H1 (cell line): Measurements from ENCODE around the gene ZNF473. TPM values are rescaled to one million over a fixed set of nuclear protein-coding genes. Genes with fewer than 3 reads are reported as not detected.

ENCODE experiments used
- CTCF ChIA-PET: fragments of 300-600 bp; sonication (Branson Sonifier 250); formaldehyde crosslinking; loops from one replicate; lab custom pipeline; 2021; ENCODE audit not compliant: partially characterized antibody; lab: Charles Lee
- POLR2A ChIA-PET: fragments of 300-600 bp; sonication (Branson Sonifier 250); formaldehyde crosslinking; loops from one replicate; lab custom pipeline; 2021; ENCODE audit warnings: inconsistent platforms; ENCODE audit not compliant: partially characterized antibody; lab: Charles Lee
- DNase-seq, 2 experiments: peaks; one replicate each; pipeline versions ENCODE4 v3.0.0 to v3.0.0-alpha.2; 2010 to 2022; ENCODE audit warnings: low spot score in 2 of 2, low read depth in 1 of 2, mixed read lengths in 1 of 2
- FAIRE-seq: peaks from 2 replicates; lab custom pipeline; 2011; peaks lifted over from hg19 to GRCh38; lab: Jason Lieb, UNC
- H2AFZ ChIP-seq: 2 replicates; pipeline ENCODE4 v1.8.1; 2012; ENCODE audit warnings: low read length, inconsistent platforms
- H2AK5ac ChIP-seq: 2 replicates; pipeline ENCODE4 v1.6.1; 2013; ENCODE audit warnings: low read depth, low read length
- H2BK120ac ChIP-seq: replicated peaks from 2 replicates; pipeline ENCODE3; 2013; ENCODE audit warnings: low read depth, low read length, inconsistent platforms
- H2BK12ac ChIP-seq: 2 replicates; pipeline ENCODE4 v1.6.1; 2013; ENCODE audit warnings: low read depth, low read length
- H2BK15ac ChIP-seq: 2 replicates; pipeline ENCODE4 v1.6.1; 2013; ENCODE audit warnings: low read length
- H2BK20ac ChIP-seq: 2 replicates; pipeline ENCODE4 v1.6.1; 2013; ENCODE audit warnings: low read length
- H2BK5ac ChIP-seq: 2 replicates; pipeline ENCODE4 v1.6.1; 2013; ENCODE audit warnings: low read depth, low read length
- H3K14ac ChIP-seq: 2 replicates; pipeline ENCODE4 v1.6.1; 2013; ENCODE audit warnings: inconsistent platforms; ENCODE audit not compliant: insufficient read length
- H3K18ac ChIP-seq: 2 replicates; pipeline ENCODE4 v1.6.1; 2013; ENCODE audit warnings: low read length; ENCODE audit errors: extremely low read depth
- H3K23ac ChIP-seq: 2 replicates; pipeline ENCODE4 v1.6.1; 2013; ENCODE audit warnings: inconsistent platforms; ENCODE audit not compliant: insufficient read length
- H3K23me2 ChIP-seq: 2 replicates; pipeline ENCODE4 v1.6.1; 2013; ENCODE audit warnings: low read depth, low read length
- H3K27ac ChIP-seq: 2 replicates; pipeline ENCODE4 v1.6.1; 2011; ENCODE audit warnings: low read depth, low read length, inconsistent platforms
- H3K27me3 ChIP-seq, 4 experiments: replicated peaks in 1 of 4; 1 replicate in 1 of 4; 2 replicates in 3 of 4; pipeline versions ENCODE4 v1.6.1 to v1.8.1; 2011 to 2013; ENCODE audit warnings: low read length in 3 of 4, mild to moderate bottlenecking in 3 of 4, inconsistent platforms in 2 of 4, mixed read lengths in 2 of 4, moderate library complexity in 1 of 4; ENCODE audit not compliant: control insufficient read depth in 3 of 4, insufficient read depth in 3 of 4; ENCODE audit errors: extremely low read depth in 1 of 4
- H3K36me3 ChIP-seq, 4 experiments: 2 replicates each; pipeline versions ENCODE4 v1.6.1 to v1.8.1; 2011 to 2013; ENCODE audit warnings: mild to moderate bottlenecking in 4 of 4, low read length in 3 of 4, moderate library complexity in 2 of 4, control low read depth in 1 of 4, inconsistent platforms in 1 of 4; ENCODE audit not compliant: insufficient read depth in 4 of 4, control insufficient read depth in 2 of 4
- H3K4ac ChIP-seq: replicated peaks from 2 replicates; pipeline ENCODE3; 2013; ENCODE audit warnings: low read length, low read depth, mixed read lengths, inconsistent platforms; ENCODE audit not compliant: insufficient read length
- H3K4me1 ChIP-seq, 4 experiments: replicated peaks in 1 of 4; 1 replicate in 1 of 4; 2 replicates in 3 of 4; pipeline versions ENCODE4 v1.6.1 to v1.8.1; 2011 to 2013; ENCODE audit warnings: low read length in 3 of 4, inconsistent platforms in 2 of 4, mixed read lengths in 1 of 4; ENCODE audit not compliant: insufficient read depth in 4 of 4, control insufficient read depth in 3 of 4
- H3K4me2 ChIP-seq, 2 experiments: 2 replicates each; pipeline versions ENCODE4 v1.6.1 to v1.8.1; 2011 to 2013; ENCODE audit warnings: low read depth in 2 of 2, low read length in 2 of 2, control low read depth in 1 of 2, inconsistent platforms in 1 of 2, mild to moderate bottlenecking in 1 of 2; ENCODE audit not compliant: insufficient read depth in 1 of 2
- H3K4me3 ChIP-seq, 4 experiments: fragments of 200-600, 300-600 bp in 1 of 4; sonication (generic), shearing (Covaris generic), sonication (Bioruptor Twin) in 1 of 4; 2 replicates each; pipeline versions ENCODE4 v1.5.1 to v1.8.1; 2011 to 2016; ENCODE audit warnings: low read length in 4 of 4, low read depth in 3 of 4, control low read depth in 2 of 4, inconsistent platforms in 2 of 4, mild to moderate bottlenecking in 2 of 4, mixed read lengths in 1 of 4, moderate library complexity in 1 of 4; ENCODE audit not compliant: insufficient read depth in 2 of 4; ENCODE audit errors: extremely low read depth in 1 of 4
- H3K56ac ChIP-seq: replicated peaks from 2 replicates; pipeline ENCODE3; 2013; ENCODE audit warnings: low read depth, mild to moderate bottlenecking, mixed read lengths, low read length, inconsistent platforms; ENCODE audit not compliant: insufficient read length
- H3K79me1 ChIP-seq: 2 replicates; pipeline ENCODE4 v1.6.1; 2013; ENCODE audit warnings: low read depth, low read length, control low read depth
- H3K79me2 ChIP-seq, 2 experiments: 2 replicates each; pipeline versions ENCODE4 v1.6.1 to v1.8.1; 2012 to 2013; ENCODE audit warnings: low read length in 2 of 2, mild to moderate bottlenecking in 2 of 2, inconsistent platforms in 1 of 2; ENCODE audit not compliant: insufficient read depth in 2 of 2, control insufficient read depth in 1 of 2
- H3K9ac ChIP-seq, 4 experiments: replicated peaks in 1 of 4; 1 replicate in 1 of 4; 2 replicates in 3 of 4; pipeline versions ENCODE4 v1.6.1 to v1.8.1; 2011 to 2013; ENCODE audit warnings: low read depth in 3 of 4, low read length in 3 of 4, control low read depth in 2 of 4, mild to moderate bottlenecking in 2 of 4, moderate library complexity in 2 of 4, inconsistent platforms in 1 of 4; ENCODE audit errors: extremely low read depth in 1 of 4
- H3K9me3 ChIP-seq, 2 experiments: 2 replicates each; pipeline versions ENCODE4 v1.6.1 to v1.8.1; 2012 to 2013; ENCODE audit warnings: mild to moderate bottlenecking in 2 of 2, moderate library complexity in 2 of 2, control low read depth in 1 of 2, inconsistent platforms in 1 of 2, low read depth in 1 of 2, low read length in 1 of 2, mixed read lengths in 1 of 2; ENCODE audit not compliant: insufficient read depth in 2 of 2
- H4K20me1 ChIP-seq, 2 experiments: replicated peaks in 1 of 2; 2 replicates each; pipeline versions ENCODE3 to v1.8.1; 2011 to 2013; ENCODE audit warnings: inconsistent platforms in 2 of 2, low read length in 2 of 2, mild to moderate bottlenecking in 1 of 2; ENCODE audit not compliant: insufficient read depth in 2 of 2, control insufficient read depth in 1 of 2
- H4K5ac ChIP-seq: 2 replicates; pipeline ENCODE4 v1.6.1; 2013; ENCODE audit warnings: low read length, low read depth, mixed read lengths, inconsistent platforms; ENCODE audit not compliant: insufficient read length
- H4K8ac ChIP-seq: 2 replicates; pipeline ENCODE4 v1.8.0; 2013; ENCODE audit warnings: mild to moderate bottlenecking, moderate library complexity, low read length, inconsistent platforms; ENCODE audit not compliant: insufficient read depth; ENCODE audit errors: extremely low read depth
- H4K91ac ChIP-seq: replicated peaks from 2 replicates; pipeline ENCODE3; 2013; ENCODE audit warnings: low read length, mixed read lengths, inconsistent platforms; ENCODE audit not compliant: insufficient read length
- CBX5 ChIP-seq: fragments of 300-800, 300-1000 bp; sonication (generic); IDR thresholded peaks from 2 replicates; pipeline ENCODE4 v1.7.1; 2016; ENCODE audit warnings: antibody characterized with exemption, low read length, low read depth
- CBX8 ChIP-seq: fragments of 300-800, 300-1000 bp; sonication (generic); IDR thresholded peaks from 2 replicates; pipeline ENCODE4 v1.7.1; 2016; ENCODE audit warnings: low read depth, low read length, borderline replicate concordance
- CHD2 ChIP-seq: IDR thresholded peaks from 2 replicates; pipeline ENCODE4 v1.6.1; 2012; ENCODE audit warnings: low read length, improper control_type of control experiment
- EP300 ChIP-seq, 2 experiments: IDR thresholded peaks; 1 replicate in 1 of 2; 2 replicates in 1 of 2; pipeline ENCODE4 v1.6.1; 2011 to 2012; ENCODE audit warnings: low read depth in 2 of 2, low read length in 2 of 2, mild to moderate bottlenecking in 2 of 2, borderline replicate concordance in 1 of 2, inconsistent platforms in 1 of 2, moderate library complexity in 1 of 2
- EZH2 ChIP-seq: fragments of 200-600 bp; sonication (generic); IDR thresholded peaks from 2 replicates; pipeline ENCODE4 v1.7.1; 2012; ENCODE audit warnings: low read depth, mild to moderate bottlenecking, moderate library complexity, low read length, inconsistent platforms; ENCODE audit not compliant: severe bottlenecking
- GABPA ChIP-seq: IDR thresholded peaks from 2 replicates; pipeline ENCODE4 v1.6.1; 2011; ENCODE audit warnings: mild to moderate bottlenecking, low read length, moderate library complexity, borderline replicate concordance; ENCODE audit not compliant: insufficient read depth
- GTF2F1 ChIP-seq: IDR thresholded peaks from 2 replicates; pipeline ENCODE4 v1.6.1; 2012; ENCODE audit warnings: low read depth, low read length, improper control_type of control experiment, borderline replicate concordance
- JUN ChIP-seq: IDR thresholded peaks from 2 replicates; pipeline ENCODE4 v1.6.1; 2011; ENCODE audit warnings: low read depth, mild to moderate bottlenecking, improper control_type of control experiment, low read length
- RAD21 ChIP-seq, 2 experiments: IDR thresholded peaks in 1 of 2; conservative IDR thresholded peaks in 1 of 2; 2 replicates each; pipeline ENCODE4 v1.6.1; 2011; ENCODE audit warnings: low read depth in 2 of 2, low read length in 2 of 2, improper control_type of control experiment in 1 of 2, inconsistent platforms in 1 of 2, mild to moderate bottlenecking in 1 of 2, moderate library complexity in 1 of 2
- SIX5 ChIP-seq: IDR thresholded peaks from 2 replicates; pipeline ENCODE4 v1.6.1; 2011; ENCODE audit warnings: mild to moderate bottlenecking, low read depth, low read length
- SP1 ChIP-seq: IDR thresholded peaks from 2 replicates; pipeline ENCODE4 v1.6.1; 2011; ENCODE audit warnings: low read depth, low read length
- SUZ12 ChIP-seq: fragments of 200-600 bp; sonication (generic); IDR thresholded peaks from 2 replicates; pipeline ENCODE4 v1.6.1; 2012; ENCODE audit warnings: mild to moderate bottlenecking, inconsistent platforms, low read length, moderate library complexity, mixed read lengths
- TAF1 ChIP-seq: IDR thresholded peaks from 2 replicates; pipeline ENCODE4 v1.6.1; 2011; ENCODE audit warnings: mild to moderate bottlenecking, low read depth, low read length
- TCF12 ChIP-seq: IDR thresholded peaks from 2 replicates; pipeline ENCODE4 v1.6.1; 2011; ENCODE audit warnings: low read depth, mild to moderate bottlenecking, low read length
- WGBS, 2 experiments: shearing (Covaris generic) in 1 of 2; methylation state at CpG; one replicate each; pipeline versions ENCODE4 v1.1.6 to v1.1.7; 2013 to 2015; ENCODE audit warnings: low lambda C conversion rate in 2 of 2, mixed read lengths in 2 of 2, inconsistent platforms in 1 of 2, low coverage in 1 of 2, missing lambda C conversion rate in 1 of 2; ENCODE audit not compliant: insufficient replicate concordance in 2 of 2, insufficient coverage in 1 of 2, insufficient read length in 1 of 2; ENCODE audit errors: extremely low coverage in 1 of 2, missing lambda C conversion rate in 1 of 2; 5-methylcytosine and 5-hydroxymethylcytosine counted together
- polyA plus RNA-seq, 7 experiments: library from polyadenylated mRNA; depleted of rRNA in 3 of 7; stranded (reverse) in 5 of 7; unstranded in 2 of 7; fragments of >200 nt in 5 of 7; fragments of 200-250 nt in 2 of 7; gene quantifications; 1 replicate in 5 of 7; 2 replicates in 1 of 7; 4 replicates in 1 of 7; pipeline versions ENCODE4 v1.2.1 to v1.2.3, GENCODE V29; 2011 to 2013; ENCODE audit warnings: missing spikeins in 2 of 7, mixed read lengths in 2 of 7
- total RNA-seq: library from RNA; stranded (reverse); fragmentation: NEBNext Ultra II Directional; extraction: Animal tissue kit (Norgen Biotek cat#: 25700); gene quantifications from 2 replicates; pipeline ENCODE4 v1.2.1, GENCODE V29; 2021

Gene ZNF473
- total and polyA plus RNA-seq, 2 of the 8 experiments (the other 6 are each of a cell fraction or from before 2014, with no cell fraction given): 5.2 to 11.7 TPM

GRCh38 chr19:50007947-50008346 is 17.9 kb upstream of the ZNF473 start:
- H3K4me1 ChIP-seq: no peaks in the 10 kb centered on the region
- no peak overlapping the region for H2BK15ac ChIP-seq
- ChIA-PET POLR2A (interaction anchor here (1.0 to 1.2 kb wide), 2 partner anchors 18 to 78 kb away, joined by 3 to 4 read pairs; partner anchors contain the start of gene ZNF473), CTCF (interaction anchor here (0.8 to 1.8 kb wide), 6 partner anchors 10 to 49 kb away, joined by 3 to 13 read pairs (median 4); no protein-coding TSS in a partner anchor)
- peaks cover 0 to 3% of the 10 kb centered on the region in 2 experiments for H4K20me1 ChIP-seq
- H3K27me3 ChIP-seq: no peaks in the 10 kb centered on the region
- no peak overlapping the region for H3K18ac ChIP-seq
- no peaks in the 10 kb centered on the region for H3K79me2 ChIP-seq
- no peak overlapping the region for H4K8ac ChIP-seq
- 85% methylated on average over 2 of the region's 2 CpGs; no CpG with 5 or more reads in 1 of the 2 experiments for WGBS, 2 experiments
- no peak overlapping the region for H4K91ac ChIP-seq
- no peaks in the 10 kb centered on the region for H3K79me1 ChIP-seq
- H3K14ac ChIP-seq: no peak overlapping the region
- no peak overlapping the region for H3K23ac ChIP-seq
- H2BK5ac ChIP-seq: no peak overlapping the region
- no peak overlapping the region for H3K4me3 ChIP-seq
- no peak overlapping the region for H3K4me2 ChIP-seq
- no peak overlapping the region for H2BK20ac ChIP-seq
- no peak overlapping the region for H4K5ac ChIP-seq
- no peak overlapping the region for H3K27ac ChIP-seq
- no peaks in the 10 kb centered on the region for H3K23me2 ChIP-seq
- H3K9me3 ChIP-seq: no peaks in the 10 kb centered on the region; a peak in 1 of 4 replicates
- no peak overlapping the region for H2AFZ ChIP-seq
- DNase-seq (no peak), FAIRE-seq (no peak)
- H3K9ac ChIP-seq: no peak overlapping the region
- H2AK5ac ChIP-seq: no peak overlapping the region
- no peak overlapping the region for H3K56ac ChIP-seq
- peaks cover 3 to 8% (median 4%) of the 10 kb centered on the region in 4 experiments; a peak in 4 of 8 replicates for H3K36me3 ChIP-seq
- H2BK120ac ChIP-seq: no peak overlapping the region
- no peak overlapping the region for H3K4ac ChIP-seq
- H2BK12ac ChIP-seq: no peak overlapping the region
- TF ChIP-seq CHD2 (no peak), RAD21 (IDR thresholded peaks at IDR 0.05 in 1 of 2, conservative IDR thresholded peaks at IDR 0.05 in 1 of 2; ENCODE audit: low read depth in 2 of 2, low read length in 2 of 2) (no peak), CBX8 (no peak), EZH2 (no peak), CBX5 (no peak), TAF1 (no peak), EP300 (IDR thresholded peaks at IDR 0.05; ENCODE audit: borderline replicate concordance in 1 of 2, low read depth in 2 of 2, low read length in 2 of 2) (no peak), GABPA (no peak), JUN (no peak), SIX5 (no peak), GTF2F1 (no peak), TCF12 (no peak), SUZ12 (no peak), SP1 (no peak)
